Measurements from ENCODE around the gene GPER1.

Gene GPER1

DNA sequence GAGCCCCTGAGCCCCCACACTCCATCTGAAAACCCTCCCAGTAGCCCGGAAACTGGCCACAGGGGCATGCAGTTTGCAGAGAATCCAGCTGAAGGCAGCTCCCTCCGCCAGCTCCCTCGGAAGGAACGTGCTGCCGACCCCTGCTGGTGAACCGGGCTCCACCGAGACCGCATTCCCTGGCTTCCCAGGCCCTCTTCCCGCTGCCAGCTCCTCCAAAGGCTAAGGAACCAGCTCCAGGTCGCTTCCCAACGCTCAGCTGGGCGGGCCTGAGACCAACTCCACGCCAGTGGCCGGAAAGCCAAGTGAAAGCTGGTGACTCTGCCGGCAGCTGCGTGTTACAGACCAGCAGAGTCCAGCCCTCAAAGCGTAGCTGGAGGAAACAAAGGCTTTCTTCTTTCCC, 35.8 kb downstream of the GPER1 start:
- Histone ChIP-seq H3K79me2 (ENCODE audit: control insufficient read depth, low read length) (peaks cover 32% of the 10 kb centered on the region), H3K27ac (ENCODE audit: low read depth, low read length) (no peak overlapping the region)

DNA sequence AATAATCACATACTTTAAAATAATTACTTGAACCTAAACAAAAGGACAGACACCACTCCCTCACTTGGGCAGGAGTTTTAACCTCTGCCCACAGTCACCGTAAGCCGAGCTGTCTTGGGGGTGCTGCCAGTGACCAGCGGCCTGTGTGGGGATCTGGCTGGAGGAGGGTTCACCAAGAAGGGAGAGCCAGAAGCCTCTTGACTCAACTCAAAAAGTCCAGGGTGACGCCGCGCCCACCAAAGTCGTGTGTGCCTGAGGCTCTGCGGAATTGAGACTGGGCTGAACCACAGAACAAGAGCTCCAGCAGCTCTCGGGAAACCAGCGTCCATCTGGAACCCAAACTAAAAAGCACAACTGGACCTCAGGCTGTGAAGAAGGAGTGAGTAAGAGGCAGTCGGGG, 36.3 kb downstream of the GPER1 start:
- Histone ChIP-seq H3K4me1 (ENCODE audit: control insufficient read depth, low read length) (peaks cover 6% of the 10 kb centered on the region), H3K79me2 (ENCODE audit: control insufficient read depth, low read length) (peaks cover 30% of the 10 kb centered on the region), H3K36me3 (ENCODE audit: control insufficient read depth, low read length) (peaks cover 17% of the 10 kb centered on the region), H3F3A (ENCODE audit: control insufficient read depth, insufficient read depth) (0 out of 2 replicates have a peak, but pooled peaks cover 4% of the 10 kb centered on the region), H3K9me3 (ENCODE audit: control insufficient read depth, insufficient read depth, low read length) (no peaks in the 10 kb centered on the region), H3K27me3 (ENCODE audit: control insufficient read depth, low read length) (no peaks in the 10 kb centered on the region), H3K4me2 (ENCODE audit: low read length) (no peak overlapping the region), H4K20me1 (ENCODE audit: control insufficient read depth, insufficient read depth, low read depth, low read length) (peaks cover 5% of the 10 kb centered on the region; the same call in 1 of the 2 replicates), H3K4me3 (ENCODE audit: low read length) (no peak overlapping the region), H3K27ac (ENCODE audit: low read depth, low read length) (no peak overlapping the region), H3K9me2 (replicated peaks; ENCODE audit: control insufficient read depth, low read length) (no peaks in the 10 kb centered on the region)
- TF ChIP-seq EZH2phosphoT487 (IDR thresholded peaks at IDR 0.05; ENCODE audit: borderline replicate concordance, low read length) = no peak
- TF ChIP-seq, protein P1, sequence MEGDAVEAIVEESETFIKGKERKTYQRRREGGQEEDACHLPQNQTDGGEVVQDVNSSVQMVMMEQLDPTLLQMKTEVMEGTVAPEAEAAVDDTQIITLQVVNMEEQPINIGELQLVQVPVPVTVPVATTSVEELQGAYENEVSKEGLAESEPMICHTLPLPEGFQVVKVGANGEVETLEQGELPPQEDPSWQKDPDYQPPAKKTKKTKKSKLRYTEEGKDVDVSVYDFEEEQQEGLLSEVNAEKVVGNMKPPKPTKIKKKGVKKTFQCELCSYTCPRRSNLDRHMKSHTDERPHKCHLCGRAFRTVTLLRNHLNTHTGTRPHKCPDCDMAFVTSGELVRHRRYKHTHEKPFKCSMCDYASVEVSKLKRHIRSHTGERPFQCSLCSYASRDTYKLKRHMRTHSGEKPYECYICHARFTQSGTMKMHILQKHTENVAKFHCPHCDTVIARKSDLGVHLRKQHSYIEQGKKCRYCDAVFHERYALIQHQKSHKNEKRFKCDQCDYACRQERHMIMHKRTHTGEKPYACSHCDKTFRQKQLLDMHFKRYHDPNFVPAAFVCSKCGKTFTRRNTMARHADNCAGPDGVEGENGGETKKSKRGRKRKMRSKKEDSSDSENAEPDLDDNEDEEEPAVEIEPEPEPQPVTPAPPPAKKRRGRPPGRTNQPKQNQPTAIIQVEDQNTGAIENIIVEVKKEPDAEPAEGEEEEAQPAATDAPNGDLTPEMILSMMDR (IDR thresholded peaks at IDR 0.05; ENCODE audit: low read depth, low read length, poor library complexity, severe bottlenecking) = no peak

More for the DNA sequence above, 35.8 kb downstream of the GPER1 start:
- H3K4me3 ChIP-seq (ENCODE audit: low read length) = no peak overlapping the region
- peaks cover 6% of the 10 kb centered on the region for H3K4me1 ChIP-seq (ENCODE audit: control insufficient read depth, low read length)
- no peaks in the 10 kb centered on the region for H3K9me2 ChIP-seq (replicated peaks; ENCODE audit: control insufficient read depth, low read length)
- H3K36me3 ChIP-seq (ENCODE audit: control insufficient read depth, low read length) = peaks cover 17% of the 10 kb centered on the region
- TF ChIP-seq, protein P1 (IDR thresholded peaks at IDR 0.05; ENCODE audit: low read depth, low read length, poor library complexity, severe bottlenecking) = no peak
- TF ChIP-seq EZH2phosphoT487 (IDR thresholded peaks at IDR 0.05; ENCODE audit: borderline replicate concordance, low read length) = no peak
- peaks cover 5% of the 10 kb centered on the region; the same call in 1 of the 2 replicates for H4K20me1 ChIP-seq (ENCODE audit: control insufficient read depth, insufficient read depth, low read depth, low read length)
- no peak overlapping the region for H3K4me2 ChIP-seq (ENCODE audit: low read length)
- no peaks in the 10 kb centered on the region for H3K27me3 ChIP-seq (ENCODE audit: control insufficient read depth, low read length)
- 0 out of 2 replicates have a peak, but pooled peaks cover 6% of the 10 kb centered on the region for H3F3A ChIP-seq (ENCODE audit: control insufficient read depth, insufficient read depth)
- H3K9me3 ChIP-seq (ENCODE audit: control insufficient read depth, insufficient read depth, low read length) = no peaks in the 10 kb centered on the region

DNA sequence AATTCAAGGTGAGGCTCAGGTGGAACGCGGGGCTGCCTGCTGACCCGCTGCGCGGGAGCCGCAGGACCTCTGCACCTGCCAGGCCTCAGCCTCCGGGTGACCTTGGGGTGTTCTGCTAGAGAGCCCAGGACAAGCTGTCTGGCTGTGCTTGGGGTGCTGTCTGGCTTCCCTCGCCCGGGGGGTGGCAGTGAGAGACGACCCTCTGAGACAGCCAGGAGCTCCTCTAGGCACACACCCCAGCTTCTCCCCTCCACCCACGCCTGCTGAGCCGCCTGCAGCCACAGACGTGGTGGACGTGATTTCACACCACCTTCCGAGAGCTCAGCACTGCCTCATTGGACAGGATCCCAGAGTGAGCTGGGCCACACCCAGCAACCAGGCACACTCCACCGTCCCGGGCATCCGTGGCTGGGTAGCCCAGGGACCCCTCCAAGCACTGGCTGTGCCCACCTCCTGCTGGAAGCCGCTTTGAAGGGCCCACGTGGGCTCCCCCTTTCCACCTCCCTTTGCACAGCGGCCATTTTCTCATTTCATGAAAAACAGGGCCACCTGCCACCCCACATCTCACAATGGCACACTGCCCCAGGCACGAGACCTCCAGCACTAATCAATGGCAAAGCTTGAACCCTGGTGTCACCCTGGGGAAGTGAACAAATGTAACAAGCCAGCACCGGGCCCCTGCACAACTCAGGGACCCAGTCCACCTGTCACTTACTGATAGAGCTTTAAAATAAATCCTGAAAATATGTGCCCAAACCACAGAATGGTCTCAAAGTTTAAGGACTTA, 37.1 kb downstream of the GPER1 start:
- peaks cover 25% of the 10 kb centered on the region for H3K36me3 ChIP-seq (ENCODE audit: control insufficient read depth, low read length)
- H3K27ac ChIP-seq (ENCODE audit: low read depth, low read length) = no peak overlapping the region
- H3K4me3 ChIP-seq (ENCODE audit: low read length) = no peak overlapping the region
- no peaks in the 10 kb centered on the region for H3K27me3 ChIP-seq (ENCODE audit: control insufficient read depth, low read length)
- no peaks in the 10 kb centered on the region for H3K9me3 ChIP-seq (ENCODE audit: control insufficient read depth, insufficient read depth, low read length)
- no peaks in the 10 kb centered on the region for H3K9me2 ChIP-seq (replicated peaks; ENCODE audit: control insufficient read depth, low read length)
- peaks cover 6% of the 10 kb centered on the region for H3K4me1 ChIP-seq (ENCODE audit: control insufficient read depth, low read length)
- H3K4me2 ChIP-seq (ENCODE audit: low read length) = no peak overlapping the region
- TF ChIP-seq, protein P1 (IDR thresholded peaks at IDR 0.05; ENCODE audit: low read depth, low read length, poor library complexity, severe bottlenecking) = no peak
- TF ChIP-seq EZH2phosphoT487 (IDR thresholded peaks at IDR 0.05; ENCODE audit: borderline replicate concordance, low read length) = no peak
- H4K20me1 ChIP-seq (ENCODE audit: control insufficient read depth, insufficient read depth, low read depth, low read length) = peaks cover 5% of the 10 kb centered on the region; the same call in 1 of the 2 replicates
- H3F3A ChIP-seq (ENCODE audit: control insufficient read depth, insufficient read depth) = 0 out of 2 replicates have a peak, but pooled peaks cover 3% of the 10 kb centered on the region
- peaks cover 34% of the 10 kb centered on the region for H3K79me2 ChIP-seq (ENCODE audit: control insufficient read depth, low read length)
